WTC11 (cell line): ENCODE data around the gene PCDHAC2.

ENCODE experiments used
- FOXJ3 ChIP-seq: sonication (generic); formaldehyde crosslinking; IDR thresholded peaks from 2 replicates; pipeline ENCODE4 v1.9.0; 2021; ENCODE audit warnings: missing genetic modification reagents, mild to moderate bottlenecking, borderline replicate concordance
- ZNF232 ChIP-seq: sonication (generic); formaldehyde crosslinking; IDR thresholded peaks from 2 replicates; pipeline ENCODE4 v1.8.0; 2022; ENCODE audit warnings: mild to moderate bottlenecking, missing genetic modification reagents
- ZNF671 ChIP-seq: fragments of 250-450 bp; sonication (Bioruptor Pico); IDR thresholded peaks from 2 replicates; pipeline ENCODE4 v1.8.0; 2021; ENCODE audit warnings: mild to moderate bottlenecking
- TF ChIP-seq, protein P1 (sequence below): sonication (generic); formaldehyde crosslinking; IDR thresholded peaks from 2 replicates; pipeline ENCODE4 v1.8.0; 2023; ENCODE audit warnings: missing genetic modification reagents
- TF ChIP-seq, protein P2 (sequence below): fragments of 200-600 bp; IDR thresholded peaks from 2 replicates; pipeline ENCODE4 v1.8.0; 2022; ENCODE audit warnings: antibody characterized with exemption

DNA sequence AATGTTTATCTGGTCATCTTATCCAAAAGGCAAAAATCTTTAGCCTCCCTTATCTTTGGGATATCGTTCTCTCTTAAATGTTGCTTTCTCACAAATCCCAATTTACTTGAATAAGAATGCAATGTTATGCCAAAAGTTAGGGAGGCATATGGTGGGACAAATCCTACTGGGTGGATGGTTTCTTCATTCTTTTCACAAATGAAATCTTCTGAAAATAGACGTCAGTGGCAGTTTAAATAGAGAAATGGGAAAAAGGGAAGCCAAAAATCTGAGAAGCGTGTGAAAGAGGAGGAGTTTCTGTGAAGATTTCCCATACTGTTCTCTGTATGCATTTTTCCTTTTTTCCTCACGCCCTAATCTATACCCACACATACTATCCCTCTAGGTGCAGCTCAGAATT lies 42.7 kb upstream of the PCDHAC2 start:
- TF ChIP-seq, protein P1, sequence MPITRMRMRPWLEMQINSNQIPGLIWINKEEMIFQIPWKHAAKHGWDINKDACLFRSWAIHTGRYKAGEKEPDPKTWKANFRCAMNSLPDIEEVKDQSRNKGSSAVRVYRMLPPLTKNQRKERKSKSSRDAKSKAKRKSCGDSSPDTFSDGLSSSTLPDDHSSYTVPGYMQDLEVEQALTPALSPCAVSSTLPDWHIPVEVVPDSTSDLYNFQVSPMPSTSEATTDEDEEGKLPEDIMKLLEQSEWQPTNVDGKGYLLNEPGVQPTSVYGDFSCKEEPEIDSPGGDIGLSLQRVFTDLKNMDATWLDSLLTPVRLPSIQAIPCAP (CRISPR knock-in tag): no peak
- TF ChIP-seq ZNF232 (no peak), ZNF671 (no peak), FOXJ3 (CRISPR knock-in tag) (no peak)
- TF ChIP-seq, protein P2, sequence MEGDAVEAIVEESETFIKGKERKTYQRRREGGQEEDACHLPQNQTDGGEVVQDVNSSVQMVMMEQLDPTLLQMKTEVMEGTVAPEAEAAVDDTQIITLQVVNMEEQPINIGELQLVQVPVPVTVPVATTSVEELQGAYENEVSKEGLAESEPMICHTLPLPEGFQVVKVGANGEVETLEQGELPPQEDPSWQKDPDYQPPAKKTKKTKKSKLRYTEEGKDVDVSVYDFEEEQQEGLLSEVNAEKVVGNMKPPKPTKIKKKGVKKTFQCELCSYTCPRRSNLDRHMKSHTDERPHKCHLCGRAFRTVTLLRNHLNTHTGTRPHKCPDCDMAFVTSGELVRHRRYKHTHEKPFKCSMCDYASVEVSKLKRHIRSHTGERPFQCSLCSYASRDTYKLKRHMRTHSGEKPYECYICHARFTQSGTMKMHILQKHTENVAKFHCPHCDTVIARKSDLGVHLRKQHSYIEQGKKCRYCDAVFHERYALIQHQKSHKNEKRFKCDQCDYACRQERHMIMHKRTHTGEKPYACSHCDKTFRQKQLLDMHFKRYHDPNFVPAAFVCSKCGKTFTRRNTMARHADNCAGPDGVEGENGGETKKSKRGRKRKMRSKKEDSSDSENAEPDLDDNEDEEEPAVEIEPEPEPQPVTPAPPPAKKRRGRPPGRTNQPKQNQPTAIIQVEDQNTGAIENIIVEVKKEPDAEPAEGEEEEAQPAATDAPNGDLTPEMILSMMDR: no peak
